HG03432 (cell line): ENCODE measurements around the gene SLC6A3.

Experiments used
- ATAC-seq: cut with Tn5 transposase; IDR thresholded peaks from one replicate; pipeline ENCODE4 v1.9.1; 2021; ENCODE audit warnings: mild to moderate bottlenecking, moderate library complexity; ENCODE audit not compliant: unreplicated experiment

Gene SLC6A3

GRCh38 chr5:1442222-1443145 is 2.8 kb downstream of the SLC6A3 start:
- ATAC-seq = no peak

- no peak for ATAC-seq
Measured at GRCh38 chr5:1441166-1441865, 3.9 kb downstream of the SLC6A3 start.

- no peak for ATAC-seq
Measured at GRCh38 chr5:1440098-1440493, 5.1 kb downstream of the SLC6A3 start.

- no peak for ATAC-seq
Measured at GRCh38 chr5:1439388-1440097, 5.7 kb downstream of the SLC6A3 start.

GRCh38 chr5:1438871-1439270 is 6.4 kb downstream of the SLC6A3 start:
- no peak for ATAC-seq

GRCh38 chr5:1437876-1438559 is 7.2 kb downstream of the SLC6A3 start:
- ATAC-seq = no peak

GRCh38 chr5:1437226-1437829 is 7.9 kb downstream of the SLC6A3 start:
- no peak for ATAC-seq

GRCh38 chr5:1436681-1437080 is 8.6 kb downstream of the SLC6A3 start:
- ATAC-seq = no peak

- ATAC-seq = no peak
Measured at GRCh38 chr5:1436036-1436435, 9.2 kb downstream of the SLC6A3 start.

- no peak for ATAC-seq
Measured at GRCh38 chr5:1435369-1435768, 9.9 kb downstream of the SLC6A3 start.

GRCh38 chr5:1432296-1432695 is 12.9 kb downstream of the SLC6A3 start:
- no peak for ATAC-seq

- ATAC-seq = no peak
Measured at GRCh38 chr5:1431896-1432295, 13.3 kb downstream of the SLC6A3 start.

- ATAC-seq = no peak
Measured at GRCh38 chr5:1431021-1431811, 14.0 kb downstream of the SLC6A3 start.

- no peak for ATAC-seq
Measured at GRCh38 chr5:1430121-1430795, 15.0 kb downstream of the SLC6A3 start.

- ATAC-seq = no peak
Measured at GRCh38 chr5:1429496-1429895, 15.7 kb downstream of the SLC6A3 start.

GRCh38 chr5:1429066-1429465 is 16.2 kb downstream of the SLC6A3 start:
- ATAC-seq = no peak

- no peak for ATAC-seq
Measured at GRCh38 chr5:1428107-1428506, 17.1 kb downstream of the SLC6A3 start.

- ATAC-seq = no peak
Measured at GRCh38 chr5:1424716-1425115, 20.5 kb downstream of the SLC6A3 start.

- no peak for ATAC-seq
Measured at GRCh38 chr5:1423901-1424603, 21.2 kb downstream of the SLC6A3 start.
